ENCODE measurements around the gene CLIC6.
A peak's percentile ranks its signal among the peaks of the same experiment; 100 is the strongest.

CLIC6 gene

DNA sequence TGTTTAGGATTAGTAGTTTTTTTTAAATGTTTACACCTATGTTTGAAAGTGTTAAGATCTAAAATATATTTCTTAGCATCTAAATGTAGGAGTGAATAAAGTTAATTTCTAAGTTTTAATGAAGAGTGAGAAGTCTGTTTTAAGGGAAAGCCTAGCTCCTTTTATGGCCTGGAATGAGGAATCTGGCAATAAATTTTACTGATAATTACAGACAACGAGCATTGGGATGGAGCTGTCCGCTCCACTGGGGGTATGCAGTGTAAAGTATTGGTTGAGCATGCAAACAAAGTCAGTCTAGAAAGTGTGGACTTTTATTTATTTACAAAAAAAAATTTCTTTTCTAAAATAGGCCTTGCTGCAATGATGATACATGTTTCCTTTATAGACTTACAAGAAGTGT, 19.0 kb downstream of the CLIC6 start:
- no peak overlapping the region for H2BK5ac ChIP-seq (ENCODE audit: low read length)
- no peak overlapping the region for H3K27ac ChIP-seq (replicated peaks; ENCODE audit: low read length)
- no peaks in the 10 kb centered on the region for H3K36me3 ChIP-seq (replicated peaks in 1 of 2; ENCODE audit: control insufficient read depth in 2 of 2, insufficient read depth in 2 of 2, low read length in 2 of 2)
- WGBS, 2 donors (ENCODE audit: extremely low coverage in 2 of 2, insufficient read length in 2 of 2, insufficient replicate concordance in 1 of 2): no CpG with 5 or more reads among the region's 2 CpGs
- peaks cover 0 to 5% (median 0%) of the 10 kb centered on the region in 3 experiments for H3K27me3 ChIP-seq (ENCODE audit: control insufficient read depth in 3 of 3, insufficient read depth in 3 of 3, low read depth in 1 of 3, low read length in 3 of 3)
- no peak overlapping the region for H2BK15ac ChIP-seq (ENCODE audit: low read length)
- H3K9me3 ChIP-seq (replicated peaks in 1 of 2; ENCODE audit: control insufficient read depth in 2 of 2, insufficient read depth in 1 of 2, low read depth in 1 of 2, low read length in 2 of 2): no peaks in the 10 kb centered on the region
- H3K79me1 ChIP-seq (ENCODE audit: low read depth, low read length): no peaks in the 10 kb centered on the region
- no peak overlapping the region for H4K8ac ChIP-seq (ENCODE audit: low read depth, low read length)
- no peak overlapping the region for H3K4ac ChIP-seq (ENCODE audit: low read length)
- H3K4me2 ChIP-seq (ENCODE audit: insufficient read depth, low read length, poor library complexity, severe bottlenecking): no peak overlapping the region
- no peak overlapping the region for H3K9ac ChIP-seq (ENCODE audit: low read depth, low read length, poor library complexity)
- H3K4me1 ChIP-seq (ENCODE audit: control insufficient read depth in 2 of 2, insufficient read depth in 1 of 2, low read depth in 1 of 2, low read length in 2 of 2): peaks cover 0 to 11% of the 10 kb centered on the region in 2 donors
- H3K23ac ChIP-seq (ENCODE audit: low read depth, low read length, poor library complexity): no peak overlapping the region
- no peak overlapping the region for H2AFZ ChIP-seq (ENCODE audit: low read length)
- H2AK5ac ChIP-seq (ENCODE audit: low read depth, low read length): no peak overlapping the region
- H3K14ac ChIP-seq (ENCODE audit: low read length): no peak overlapping the region
- no peak overlapping the region for H3K4me3 ChIP-seq (ENCODE audit: low read length in 2 of 2)
- H2BK12ac ChIP-seq (ENCODE audit: low read length): no peak overlapping the region
- no peak for DNase-seq (ENCODE audit: low spot score)
- no peak overlapping the region for H3K18ac ChIP-seq (ENCODE audit: low read length)
- no peak overlapping the region for H2BK120ac ChIP-seq (ENCODE audit: low read depth, low read length)
- H4K91ac ChIP-seq (ENCODE audit: low read depth, low read length, poor library complexity): no peak overlapping the region

DNA sequence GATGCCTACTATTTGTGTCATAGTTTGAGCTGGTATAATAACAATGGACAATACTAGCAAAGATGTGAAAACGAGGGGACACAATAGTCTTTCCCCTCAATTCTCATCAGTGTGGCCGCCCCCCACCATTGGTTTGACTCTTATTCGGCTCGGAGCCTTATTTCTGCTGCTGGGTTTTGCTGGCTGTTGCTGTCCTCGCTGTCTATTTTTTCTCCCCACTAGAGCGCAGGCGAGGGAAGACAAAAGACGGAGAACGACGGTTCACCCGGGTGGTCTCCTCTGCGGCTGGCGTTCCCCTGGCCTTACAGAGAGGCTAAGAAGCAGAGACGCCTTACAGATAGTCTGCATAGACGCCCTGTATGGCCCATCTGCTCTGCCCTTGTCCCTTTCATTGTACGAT, 19.4 kb downstream of the CLIC6 start:
- Histone ChIP-seq H3K36me3 (replicated peaks in 1 of 2; ENCODE audit: control insufficient read depth in 2 of 2, insufficient read depth in 2 of 2, low read length in 2 of 2) (no peaks in the 10 kb centered on the region), H3K27ac (replicated peaks; ENCODE audit: low read length) (no peak overlapping the region), H2AK5ac (ENCODE audit: low read depth, low read length) (no peak overlapping the region), H2BK120ac (ENCODE audit: low read depth, low read length) (no peak overlapping the region), H3K18ac (ENCODE audit: low read length) (no peak overlapping the region), H4K91ac (ENCODE audit: low read depth, low read length, poor library complexity) (no peak overlapping the region), H2AFZ (ENCODE audit: low read length) (no peak overlapping the region), H4K8ac (ENCODE audit: low read depth, low read length) (no peak overlapping the region), H3K4me2 (ENCODE audit: insufficient read depth, low read length, poor library complexity, severe bottlenecking) (no peak overlapping the region), H3K27me3 (ENCODE audit: control insufficient read depth in 3 of 3, insufficient read depth in 3 of 3, low read depth in 1 of 3, low read length in 3 of 3) (peaks cover 0 to 5% (median 0%) of the 10 kb centered on the region in 3 experiments), H3K23ac (ENCODE audit: low read depth, low read length, poor library complexity) (no peak overlapping the region), H3K4me3 (ENCODE audit: low read length in 2 of 2) (no peak overlapping the region), H2BK5ac (ENCODE audit: low read length) (no peak overlapping the region), H2BK15ac (ENCODE audit: low read length) (no peak overlapping the region), H3K79me1 (ENCODE audit: low read depth, low read length) (no peaks in the 10 kb centered on the region), H2BK12ac (ENCODE audit: low read length) (no peak overlapping the region), H3K14ac (ENCODE audit: low read length) (no peak overlapping the region), H3K9me3 (replicated peaks in 1 of 2; ENCODE audit: control insufficient read depth in 2 of 2, insufficient read depth in 1 of 2, low read depth in 1 of 2, low read length in 2 of 2) (no peaks in the 10 kb centered on the region), H3K4me1 (ENCODE audit: control insufficient read depth in 2 of 2, insufficient read depth in 1 of 2, low read depth in 1 of 2, low read length in 2 of 2) (peaks cover 0 to 11% of the 10 kb centered on the region in 2 donors), H3K4ac (ENCODE audit: low read length) (no peak overlapping the region), H3K9ac (ENCODE audit: low read depth, low read length, poor library complexity) (no peak overlapping the region)
- no CpG with 5 or more reads among the region's 16 CpGs for WGBS, 2 donors (ENCODE audit: extremely low coverage in 2 of 2, insufficient read length in 2 of 2, insufficient replicate concordance in 1 of 2)
- DNase-seq (ENCODE audit: low spot score): no peak

DNA sequence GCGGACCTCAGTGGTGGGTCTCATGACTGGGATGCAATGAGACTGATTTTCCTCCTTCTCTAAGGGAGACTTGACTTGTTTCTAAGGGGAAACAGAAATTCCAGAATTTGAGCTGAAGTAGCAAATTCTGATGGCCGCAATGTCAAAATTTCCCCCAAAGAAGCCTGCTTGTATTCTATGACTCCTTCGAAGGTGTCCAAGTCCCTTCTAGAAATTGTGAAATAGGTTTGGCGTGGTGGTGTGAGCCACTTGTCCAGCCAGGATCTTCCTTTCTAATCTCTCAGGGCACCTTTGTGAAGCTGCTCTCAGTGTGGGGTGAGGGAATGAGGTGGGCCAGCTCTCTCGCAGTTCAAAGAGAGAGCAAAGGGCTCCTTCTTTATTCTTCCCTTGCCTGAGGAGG, 19.9 kb downstream of the CLIC6 start:
- no CpG with 5 or more reads among the region's 5 CpGs for WGBS, 2 donors (ENCODE audit: extremely low coverage in 2 of 2, insufficient read length in 2 of 2, insufficient replicate concordance in 1 of 2)
- Histone ChIP-seq H3K27ac (replicated peaks; ENCODE audit: low read length) (no peak overlapping the region), H3K36me3 (replicated peaks in 1 of 2; ENCODE audit: control insufficient read depth in 2 of 2, insufficient read depth in 2 of 2, low read length in 2 of 2) (no peaks in the 10 kb centered on the region), H2AFZ (ENCODE audit: low read length) (no peak overlapping the region), H3K18ac (ENCODE audit: low read length) (no peak overlapping the region), H2BK12ac (ENCODE audit: low read length) (no peak overlapping the region), H2BK120ac (ENCODE audit: low read depth, low read length) (no peak overlapping the region), H3K9ac (ENCODE audit: low read depth, low read length, poor library complexity) (no peak overlapping the region), H3K27me3 (ENCODE audit: control insufficient read depth in 3 of 3, insufficient read depth in 3 of 3, low read depth in 1 of 3, low read length in 3 of 3) (peaks cover 0 to 5% (median 0%) of the 10 kb centered on the region in 3 experiments), H3K79me1 (ENCODE audit: low read depth, low read length) (no peaks in the 10 kb centered on the region), H2AK5ac (ENCODE audit: low read depth, low read length) (no peak overlapping the region), H3K9me3 (replicated peaks in 1 of 2; ENCODE audit: control insufficient read depth in 2 of 2, insufficient read depth in 1 of 2, low read depth in 1 of 2, low read length in 2 of 2) (peaks cover 0 to 2% of the 10 kb centered on the region in 2 donors), H3K4me3 (ENCODE audit: low read length in 2 of 2) (no peak overlapping the region), H3K4ac (ENCODE audit: low read length) (no peak overlapping the region), H2BK5ac (ENCODE audit: low read length) (no peak overlapping the region), H4K8ac (ENCODE audit: low read depth, low read length) (no peak overlapping the region), H3K4me2 (ENCODE audit: insufficient read depth, low read length, poor library complexity, severe bottlenecking) (no peak overlapping the region), H3K4me1 (ENCODE audit: control insufficient read depth in 2 of 2, insufficient read depth in 1 of 2, low read depth in 1 of 2, low read length in 2 of 2) (peaks cover 0 to 11% of the 10 kb centered on the region in 2 donors), H3K23ac (ENCODE audit: low read depth, low read length, poor library complexity) (no peak overlapping the region), H4K91ac (ENCODE audit: low read depth, low read length, poor library complexity) (no peak overlapping the region), H2BK15ac (ENCODE audit: low read length) (no peak overlapping the region), H3K14ac (ENCODE audit: low read length) (no peak overlapping the region)
- no peak for DNase-seq (ENCODE audit: low spot score)

DNA sequence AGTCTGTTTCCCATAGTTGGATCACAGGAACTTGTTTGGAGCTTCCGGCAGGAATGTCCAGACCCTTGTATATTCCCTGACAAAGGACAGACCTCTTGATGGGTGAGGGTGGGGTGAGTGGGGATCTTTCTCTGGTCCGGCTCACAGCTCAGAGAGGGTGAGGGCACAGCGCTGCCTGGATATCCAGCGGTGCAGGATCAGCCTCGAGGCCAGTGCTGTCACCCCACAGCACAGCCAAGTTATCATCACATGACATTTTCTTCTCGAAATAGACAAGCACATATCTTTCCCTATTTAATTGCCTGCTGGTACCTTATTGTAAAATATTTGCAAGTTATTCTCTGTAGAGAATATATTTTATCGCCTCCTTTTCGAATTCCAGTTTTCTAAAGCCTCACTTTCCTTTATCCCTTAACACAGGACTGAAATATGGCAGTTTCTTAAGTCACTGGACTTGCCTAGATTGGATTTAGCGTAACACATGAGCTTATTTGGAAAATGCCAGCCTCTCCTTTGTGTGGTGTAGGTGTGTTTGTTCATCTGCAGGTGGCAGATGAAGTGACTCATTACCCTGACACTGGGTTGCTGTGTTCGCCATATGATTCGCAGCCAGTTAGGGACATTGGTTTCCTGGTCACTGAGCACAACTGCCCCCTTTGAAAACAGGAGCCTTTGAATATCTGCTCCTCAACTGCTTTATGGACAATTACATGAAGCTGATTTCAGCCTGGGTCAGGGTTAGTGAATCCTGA, 21.4 kb downstream of the CLIC6 start:
- H3K27ac ChIP-seq (replicated peaks; ENCODE audit: low read length): no peak overlapping the region
- H3K18ac ChIP-seq (ENCODE audit: low read length): peak overlapping the region; percentile 42
- H2BK120ac ChIP-seq (ENCODE audit: low read depth, low read length): no peak overlapping the region
- H3K9ac ChIP-seq (ENCODE audit: low read depth, low read length, poor library complexity): no peak overlapping the region
- H3K23ac ChIP-seq (ENCODE audit: low read depth, low read length, poor library complexity): no peak overlapping the region
- H2BK15ac ChIP-seq (ENCODE audit: low read length): no peak overlapping the region
- H4K8ac ChIP-seq (ENCODE audit: low read depth, low read length): no peak overlapping the region
- no CpG with 5 or more reads among the region's 11 CpGs for WGBS, 2 donors (ENCODE audit: extremely low coverage in 2 of 2, insufficient read length in 2 of 2, insufficient replicate concordance in 1 of 2)
- H3K4me1 ChIP-seq (ENCODE audit: control insufficient read depth in 2 of 2, insufficient read depth in 1 of 2, low read depth in 1 of 2, low read length in 2 of 2): peaks cover 0 to 11% of the 10 kb centered on the region in 2 donors
- no peak overlapping the region for H3K4ac ChIP-seq (ENCODE audit: low read length)
- H3K4me3 ChIP-seq (ENCODE audit: low read length in 2 of 2): no peak overlapping the region
- H3K36me3 ChIP-seq (replicated peaks in 1 of 2; ENCODE audit: control insufficient read depth in 2 of 2, insufficient read depth in 2 of 2, low read length in 2 of 2): no peaks in the 10 kb centered on the region
- no peak overlapping the region for H2AFZ ChIP-seq (ENCODE audit: low read length)
- no peak overlapping the region for H3K14ac ChIP-seq (ENCODE audit: low read length)
- H2AK5ac ChIP-seq (ENCODE audit: low read depth, low read length): no peak overlapping the region
- DNase-seq (ENCODE audit: low spot score): no peak
- H2BK5ac ChIP-seq (ENCODE audit: low read length): no peak overlapping the region
- H3K27me3 ChIP-seq (ENCODE audit: control insufficient read depth in 3 of 3, insufficient read depth in 3 of 3, low read depth in 1 of 3, low read length in 3 of 3): peaks cover 0 to 5% (median 0%) of the 10 kb centered on the region in 3 experiments
- H4K91ac ChIP-seq (ENCODE audit: low read depth, low read length, poor library complexity): no peak overlapping the region
- H3K4me2 ChIP-seq (ENCODE audit: insufficient read depth, low read length, poor library complexity, severe bottlenecking): no peak overlapping the region
- no peaks in the 10 kb centered on the region for H3K79me1 ChIP-seq (ENCODE audit: low read depth, low read length)
- peaks cover 0 to 2% of the 10 kb centered on the region in 2 donors for H3K9me3 ChIP-seq (replicated peaks in 1 of 2; ENCODE audit: control insufficient read depth in 2 of 2, insufficient read depth in 1 of 2, low read depth in 1 of 2, low read length in 2 of 2)
- no peak overlapping the region for H2BK12ac ChIP-seq (ENCODE audit: low read length)

Measured in neuronal stem cell (in vitro differentiated cells).